ENCODE results near the gene KCNAB2.

Gene KCNAB2

DNA sequence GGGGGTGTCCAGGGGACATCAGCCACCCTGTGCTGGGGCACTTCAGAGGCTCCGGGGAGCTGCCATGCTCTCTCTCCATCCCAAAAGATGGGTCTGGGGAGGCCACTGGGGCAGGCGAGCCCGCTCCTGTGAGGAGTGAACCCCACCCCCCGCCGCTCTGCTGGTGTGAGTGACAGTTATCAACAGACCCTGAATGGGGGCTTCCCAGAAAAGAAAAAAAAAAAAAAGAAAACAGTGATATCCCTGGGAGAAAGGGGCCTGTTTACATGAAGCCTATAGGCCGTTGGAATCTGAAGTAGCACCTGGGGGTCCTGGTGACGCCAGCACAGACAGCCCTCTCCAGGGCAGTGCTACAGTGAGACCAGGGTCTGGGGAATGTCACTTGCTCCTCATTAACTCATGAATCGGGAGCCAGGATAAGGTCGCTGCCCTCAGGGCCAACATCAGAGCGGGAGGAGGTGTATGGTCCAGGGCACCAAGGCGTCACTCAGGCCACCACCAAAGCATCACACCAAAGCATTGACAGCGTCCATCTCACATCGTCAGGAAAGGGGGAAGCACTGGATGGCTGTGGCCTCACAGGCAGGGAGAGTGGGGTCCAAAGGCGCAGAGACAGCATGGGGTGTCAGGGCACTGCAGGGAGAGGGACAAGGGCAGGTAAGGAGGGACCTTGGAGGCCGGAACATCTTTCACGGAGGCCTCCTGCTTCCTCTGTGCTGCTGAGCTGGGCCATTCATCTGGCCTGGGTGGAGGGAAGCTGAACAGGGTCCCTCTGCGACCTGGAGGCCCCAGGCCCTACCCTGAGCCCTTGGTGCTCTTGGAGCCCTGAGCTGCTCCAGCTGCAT lies 45.0 kb upstream of the KCNAB2 start:
- TF ChIP-seq, protein P1, sequence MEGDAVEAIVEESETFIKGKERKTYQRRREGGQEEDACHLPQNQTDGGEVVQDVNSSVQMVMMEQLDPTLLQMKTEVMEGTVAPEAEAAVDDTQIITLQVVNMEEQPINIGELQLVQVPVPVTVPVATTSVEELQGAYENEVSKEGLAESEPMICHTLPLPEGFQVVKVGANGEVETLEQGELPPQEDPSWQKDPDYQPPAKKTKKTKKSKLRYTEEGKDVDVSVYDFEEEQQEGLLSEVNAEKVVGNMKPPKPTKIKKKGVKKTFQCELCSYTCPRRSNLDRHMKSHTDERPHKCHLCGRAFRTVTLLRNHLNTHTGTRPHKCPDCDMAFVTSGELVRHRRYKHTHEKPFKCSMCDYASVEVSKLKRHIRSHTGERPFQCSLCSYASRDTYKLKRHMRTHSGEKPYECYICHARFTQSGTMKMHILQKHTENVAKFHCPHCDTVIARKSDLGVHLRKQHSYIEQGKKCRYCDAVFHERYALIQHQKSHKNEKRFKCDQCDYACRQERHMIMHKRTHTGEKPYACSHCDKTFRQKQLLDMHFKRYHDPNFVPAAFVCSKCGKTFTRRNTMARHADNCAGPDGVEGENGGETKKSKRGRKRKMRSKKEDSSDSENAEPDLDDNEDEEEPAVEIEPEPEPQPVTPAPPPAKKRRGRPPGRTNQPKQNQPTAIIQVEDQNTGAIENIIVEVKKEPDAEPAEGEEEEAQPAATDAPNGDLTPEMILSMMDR (IDR thresholded peaks at IDR 0.05; ENCODE audit: control insufficient read depth, extremely low read depth, insufficient read depth), result no peak
- DNase-seq (ENCODE audit: low read depth), result no peak
- H3K4me3 ChIP-seq (ENCODE audit: low read depth, low read length), result no peak overlapping the region

DNA sequence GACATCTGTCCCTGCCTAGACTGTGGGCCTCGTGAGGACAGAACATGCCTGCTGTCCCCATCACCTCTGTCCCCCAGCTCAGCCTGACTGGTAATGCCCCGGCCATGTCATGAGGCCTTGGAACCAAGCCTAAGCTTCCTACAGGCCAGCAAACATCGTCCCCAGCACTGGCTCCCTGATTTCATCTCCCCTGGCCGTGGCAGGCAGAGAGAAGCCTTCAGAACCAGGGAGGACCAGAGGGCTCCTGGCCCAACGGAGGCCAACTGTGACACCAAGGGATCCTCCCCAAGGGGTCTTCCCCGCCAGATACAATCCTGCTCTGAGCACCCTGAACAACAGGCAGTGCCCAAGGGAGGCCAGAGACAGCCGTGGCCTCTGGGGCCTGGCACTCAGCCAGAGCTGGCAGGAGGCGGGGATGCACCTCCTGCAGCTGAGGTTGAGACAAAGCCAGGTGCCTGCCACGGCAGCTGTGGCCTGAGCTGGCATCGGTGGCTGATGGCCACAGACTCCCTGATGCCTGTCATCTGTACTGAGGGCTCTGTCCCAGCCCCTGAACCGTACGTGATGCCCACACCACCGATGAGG lies 43.6 kb upstream of the KCNAB2 start:
- TF ChIP-seq, protein P1 (IDR thresholded peaks at IDR 0.05; ENCODE audit: control insufficient read depth, extremely low read depth, insufficient read depth), result no peak
- no peak overlapping the region for H3K4me3 ChIP-seq (ENCODE audit: low read depth, low read length)
- DNase-seq (ENCODE audit: low read depth), result peak; percentile 27

DNA sequence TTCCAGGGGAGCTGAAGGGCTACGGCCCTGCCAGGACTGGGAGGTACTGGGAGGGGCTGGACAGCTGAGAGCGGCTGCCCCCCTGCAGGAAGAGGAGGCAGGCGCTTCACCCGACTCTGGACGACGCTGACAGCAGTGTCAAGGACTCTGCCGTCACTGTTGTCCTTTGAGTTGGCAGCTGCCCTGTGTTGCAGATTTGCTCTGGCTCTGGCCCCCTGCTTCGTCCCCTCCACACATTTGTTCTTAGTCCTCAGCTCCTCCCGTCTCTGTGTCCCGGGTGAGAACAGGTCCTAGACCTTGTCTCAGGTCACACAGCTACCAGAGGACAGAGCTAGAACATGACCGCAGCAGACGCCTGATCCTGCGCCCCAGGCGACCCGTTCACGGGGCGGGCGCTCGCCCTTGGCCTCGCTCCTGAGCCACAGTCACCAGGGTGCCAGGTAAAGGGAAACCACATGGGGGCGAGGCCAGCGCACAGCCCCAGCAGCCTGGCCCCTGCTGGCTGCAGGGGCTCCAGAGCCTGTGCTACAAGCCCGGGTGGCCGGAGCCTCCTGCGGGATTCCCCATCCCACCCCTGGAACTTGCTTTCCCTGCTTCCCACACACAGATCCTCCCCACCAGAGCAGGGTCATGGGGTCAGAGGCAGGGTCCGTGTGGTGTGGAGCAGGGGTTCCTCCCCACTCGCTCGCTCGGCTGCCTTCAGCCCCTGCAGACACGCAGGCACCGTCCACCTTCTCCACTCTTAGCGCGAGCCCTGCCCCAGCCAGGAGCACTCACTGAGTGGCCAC lies 42.8 kb upstream of the KCNAB2 start:
- TF ChIP-seq, protein P1 (IDR thresholded peaks at IDR 0.05; ENCODE audit: control insufficient read depth, extremely low read depth, insufficient read depth), result no peak
- DNase-seq (ENCODE audit: low read depth), result no peak

DNA sequence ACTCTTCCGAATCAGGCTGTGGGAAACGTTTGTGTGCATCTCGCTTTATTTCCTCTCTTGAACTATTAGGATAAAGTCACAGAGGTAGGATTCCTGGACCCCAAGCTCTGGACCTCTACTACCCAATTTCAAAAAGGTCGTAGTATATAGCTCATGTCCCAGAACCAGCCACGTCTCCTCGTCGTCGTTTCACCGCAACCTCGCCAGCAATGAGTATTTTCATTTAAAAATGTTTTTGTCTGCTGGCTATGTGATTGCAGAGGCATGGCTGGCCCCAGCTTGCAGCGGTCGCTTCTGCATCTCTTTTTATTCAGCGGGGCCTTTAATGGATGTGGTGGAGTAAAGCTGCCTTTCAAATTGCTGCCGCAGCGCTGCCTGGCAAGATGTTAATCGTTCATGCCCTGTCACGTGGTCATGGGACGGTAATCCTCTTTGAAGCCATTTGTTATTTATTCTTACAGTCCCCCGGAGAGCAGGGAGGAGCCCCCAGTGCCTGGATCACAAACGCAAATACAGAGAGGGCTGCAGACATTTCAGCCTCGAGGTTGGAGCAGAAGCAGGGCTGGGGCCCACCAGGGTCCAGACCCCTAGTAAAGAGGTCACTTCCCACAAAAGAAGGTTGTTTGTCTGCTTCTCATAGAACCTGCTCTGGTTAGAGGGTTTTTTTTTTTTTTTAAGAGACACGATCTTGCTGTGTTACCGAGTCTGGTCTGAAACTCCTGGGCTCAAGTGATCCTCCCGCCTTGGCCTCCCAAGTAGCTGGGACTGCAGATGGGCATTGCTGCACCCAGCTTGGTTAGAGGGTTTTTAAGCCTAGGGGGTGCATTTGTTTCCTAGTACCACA lies 41.9 kb upstream of the KCNAB2 start:
- no peak overlapping the region for H3K4me3 ChIP-seq (ENCODE audit: low read depth, low read length)
- no peak for DNase-seq (ENCODE audit: low read depth)
- TF ChIP-seq, protein P1 (IDR thresholded peaks at IDR 0.05; ENCODE audit: control insufficient read depth, extremely low read depth, insufficient read depth), result no peak

More for the DNA sequence above, 42.8 kb upstream of the KCNAB2 start:
- H3K4me3 ChIP-seq (ENCODE audit: low read depth, low read length), result no peak overlapping the region

DNA sequence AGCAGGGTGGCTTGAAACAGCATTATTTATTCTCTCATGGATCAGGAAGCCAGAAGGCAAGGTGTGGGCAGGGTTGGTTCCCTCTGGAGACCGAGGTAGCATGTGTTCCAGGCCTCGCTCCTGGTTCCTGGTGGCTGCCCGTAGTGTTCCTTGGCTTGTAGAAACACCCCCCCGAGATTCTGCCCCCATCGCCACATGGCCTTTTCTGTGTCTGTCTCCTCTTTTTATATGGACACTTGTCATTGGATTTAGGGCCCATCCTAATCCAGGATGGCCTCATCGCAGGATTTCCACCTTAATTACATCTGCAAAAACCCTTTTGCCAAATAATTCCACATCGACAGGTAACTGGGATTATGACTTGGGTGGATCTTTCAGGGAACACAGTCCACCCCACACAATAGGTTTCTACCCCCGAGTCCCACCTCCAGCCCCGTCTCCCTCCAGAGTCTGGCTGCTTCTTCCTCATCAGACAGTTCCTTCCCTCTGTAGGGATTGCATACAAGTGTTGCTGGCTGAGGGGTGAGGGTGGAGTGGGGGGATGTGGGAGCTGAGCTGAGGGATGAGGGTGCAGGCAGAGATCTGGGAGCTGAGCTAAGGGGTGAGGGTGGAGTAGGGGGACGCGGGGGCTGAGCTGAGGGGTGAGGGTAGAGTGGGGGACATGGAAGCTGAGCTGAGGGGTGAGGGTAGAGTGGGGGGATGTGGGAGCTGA lies 41.1 kb upstream of the KCNAB2 start:
- H3K4me3 ChIP-seq (ENCODE audit: low read depth, low read length), result no peak overlapping the region
- TF ChIP-seq, protein P1 (IDR thresholded peaks at IDR 0.05; ENCODE audit: control insufficient read depth, extremely low read depth, insufficient read depth), result no peak
- DNase-seq (ENCODE audit: low read depth), result no peak
